Activated CD4-positive, alpha-beta memory T cell treated with anti-CD3 and anti-CD28 coated beads for 36 hours (primary cell): ENCODE measurements around the gene ITIH3. TPM values are rescaled to one million over a fixed set of nuclear protein-coding genes. Genes with fewer than 3 reads are reported as not detected.

ENCODE experiments used
- CTCF ChIA-PET: fragments of 350-600 bp; sonication (Branson Sonifier 250); formaldehyde crosslinking; loops from one replicate; lab custom pipeline; 2021; ENCODE audit warnings: antibody characterized with exemption, inconsistent platforms; lab: Charles Lee
- POLR2A ChIA-PET: fragments of 350-600 bp; sonication (Branson Sonifier 250); formaldehyde crosslinking; loops from one replicate; lab custom pipeline; 2021; ENCODE audit warnings: antibody characterized with exemption; lab: Charles Lee
- DNase-seq: peaks from one replicate; pipeline ENCODE4 v3.0.0-alpha.2; 2020
- H3K27ac Mint-ChIP-seq: one replicate; pipeline ENCODE4 v1.8.0; 2021; ENCODE audit warnings: mixed read lengths
- H3K27me3 Mint-ChIP-seq: one replicate; pipeline ENCODE4 v1.8.0; 2021; ENCODE audit warnings: mixed read lengths
- H3K36me3 Mint-ChIP-seq: one replicate; pipeline ENCODE4 v1.8.0; 2021; ENCODE audit warnings: mixed read lengths
- H3K4me1 Mint-ChIP-seq: one replicate; pipeline ENCODE4 v1.8.0; 2021; ENCODE audit warnings: low read depth, mixed read lengths
- H3K4me3 Mint-ChIP-seq: one replicate; pipeline ENCODE4 v1.8.0; 2021; ENCODE audit warnings: mild to moderate bottlenecking, mixed read lengths
- H3K9me3 Mint-ChIP-seq: one replicate; pipeline ENCODE4 v1.8.0; 2021; ENCODE audit warnings: mixed read lengths
- intact Hi-C: fragments of 100-400 bp; cut with micrococcal nuclease; formaldehyde crosslinking; loops from one replicate; pipeline ENCODE4 v1.15.1; 2023
- total RNA-seq, 2 experiments: library from RNA; stranded (reverse); gene quantifications; one replicate each; pipeline ENCODE4 v1.2.3, GENCODE V29; 2021

The ITIH3 gene
- total RNA-seq, 2 experiments from 2014 or later = not detected

GRCh38 chr3:52790741-52791140 is 3.9 kb upstream of the ITIH3 start:
- intact Hi-C loops = no loop called here
- CTCF ChIA-PET = interaction anchor here (1.0 kb wide), 1 partner anchor 8 kb away, joined by 4 read pairs; no protein-coding TSS in a partner anchor

GRCh38 chr3:52791366-52791765 is 3.2 kb upstream of the ITIH3 start:
- H3K4me1 Mint-ChIP-seq = no peaks in the 10 kb centered on the region
- POLR2A ChIA-PET = interaction anchor here (0.6 kb wide), 1 partner anchor 27 kb away, joined by 3 read pairs; no protein-coding TSS in a partner anchor
- CTCF ChIA-PET = no interaction called here
- no peaks in the 10 kb centered on the region for H3K9me3 Mint-ChIP-seq
- H3K27ac Mint-ChIP-seq = no peak overlapping the region
- no peak overlapping the region for H3K4me3 Mint-ChIP-seq
- H3K36me3 Mint-ChIP-seq = no peaks in the 10 kb centered on the region
- intact Hi-C loops = no loop called here
- DNase-seq = no peak
- H3K27me3 Mint-ChIP-seq = no peaks in the 10 kb centered on the region

More at GRCh38 chr3:52790741-52791140, 3.9 kb upstream of the ITIH3 start:
- POLR2A ChIA-PET = no interaction called here
- Mint-ChIP-seq H3K4me3 (no peak overlapping the region), H3K9me3 (no peaks in the 10 kb centered on the region), H3K4me1 (no peaks in the 10 kb centered on the region), H3K36me3 (no peaks in the 10 kb centered on the region), H3K27ac (no peak overlapping the region), H3K27me3 (no peaks in the 10 kb centered on the region)
- DNase-seq = no peak

- ChIA-PET POLR2A (interaction anchor here (0.6 to 0.7 kb wide), 2 partner anchors 28 to 46 kb away, joined by 3 read pairs; no protein-coding TSS in a partner anchor), CTCF (no interaction called here)
- Mint-ChIP-seq H3K4me1 (no peaks in the 10 kb centered on the region), H3K4me3 (no peak overlapping the region), H3K9me3 (no peaks in the 10 kb centered on the region), H3K27me3 (no peaks in the 10 kb centered on the region), H3K27ac (no peak overlapping the region), H3K36me3 (no peaks in the 10 kb centered on the region)
- DNase-seq = no peak
- intact Hi-C loops = no loop called here
These were observed 2.7 kb upstream of the ITIH3 start for GRCh38 chr3:52791928-52792327.

- Mint-ChIP-seq H3K36me3 (no peaks in the 10 kb centered on the region), H3K27ac (no peak overlapping the region), H3K9me3 (no peaks in the 10 kb centered on the region), H3K27me3 (no peaks in the 10 kb centered on the region), H3K4me1 (no peaks in the 10 kb centered on the region), H3K4me3 (no peak overlapping the region)
- intact Hi-C loops = no loop called here
- CTCF ChIA-PET = no interaction called here
- no peak for DNase-seq
- POLR2A ChIA-PET = interaction anchor here (0.7 kb wide), 1 partner anchor 46 kb away, joined by 3 read pairs; no protein-coding TSS in a partner anchor
These were observed 2.2 kb upstream of the ITIH3 start for GRCh38 chr3:52792413-52792812.

- Mint-ChIP-seq H3K4me3 (no peak overlapping the region), H3K36me3 (no peaks in the 10 kb centered on the region), H3K27ac (no peak overlapping the region), H3K4me1 (no peaks in the 10 kb centered on the region), H3K9me3 (no peaks in the 10 kb centered on the region), H3K27me3 (no peaks in the 10 kb centered on the region)
- DNase-seq = no peak
- CTCF ChIA-PET = no interaction called here
- intact Hi-C loops = no loop called here
- POLR2A ChIA-PET = no interaction called here
These were observed 1.5 kb upstream of the ITIH3 start for GRCh38 chr3:52792961-52793695.

GRCh38 chr3:52793702-52794611 is 639 bp upstream of the ITIH3 start:
- H3K27me3 Mint-ChIP-seq = no peaks in the 10 kb centered on the region
- intact Hi-C loops = no loop called here
- no peak for DNase-seq
- H3K27ac Mint-ChIP-seq = no peak overlapping the region
- no peaks in the 10 kb centered on the region for H3K36me3 Mint-ChIP-seq
- CTCF ChIA-PET = no interaction called here
- H3K4me1 Mint-ChIP-seq = no peaks in the 10 kb centered on the region
- POLR2A ChIA-PET = no interaction called here
- H3K4me3 Mint-ChIP-seq = no peak overlapping the region
- H3K9me3 Mint-ChIP-seq = no peaks in the 10 kb centered on the region

- no peaks in the 10 kb centered on the region for H3K36me3 Mint-ChIP-seq
- ChIA-PET CTCF (no interaction called here), POLR2A (no interaction called here)
- intact Hi-C loops = no loop called here
- no peak for DNase-seq
- H3K4me3 Mint-ChIP-seq = no peak overlapping the region
- no peaks in the 10 kb centered on the region for H3K4me1 Mint-ChIP-seq
- H3K27ac Mint-ChIP-seq = no peak overlapping the region
- no peaks in the 10 kb centered on the region for H3K9me3 Mint-ChIP-seq
- no peaks in the 10 kb centered on the region for H3K27me3 Mint-ChIP-seq
These were observed 803 bp downstream of the ITIH3 start for GRCh38 chr3:52795298-52795900.

GRCh38 chr3:52796411-52796810 is 1.8 kb downstream of the ITIH3 start:
- no peak for DNase-seq
- CTCF ChIA-PET = no interaction called here
- Mint-ChIP-seq H3K9me3 (no peaks in the 10 kb centered on the region), H3K27me3 (no peaks in the 10 kb centered on the region), H3K4me3 (no peak overlapping the region), H3K27ac (no peak overlapping the region), H3K36me3 (no peaks in the 10 kb centered on the region), H3K4me1 (no peaks in the 10 kb centered on the region)
- POLR2A ChIA-PET = no interaction called here
- intact Hi-C loops = no loop called here

GRCh38 chr3:52798376-52798977 is 3.9 kb downstream of the ITIH3 start:
- intact Hi-C loops = no loop called here
- no peaks in the 10 kb centered on the region for H3K9me3 Mint-ChIP-seq
- no peaks in the 10 kb centered on the region for H3K4me1 Mint-ChIP-seq
- H3K36me3 Mint-ChIP-seq = no peaks in the 10 kb centered on the region
- no peaks in the 10 kb centered on the region for H3K27me3 Mint-ChIP-seq
- POLR2A ChIA-PET = no interaction called here
- no peak overlapping the region for H3K4me3 Mint-ChIP-seq
- CTCF ChIA-PET = interaction anchor here (0.7 to 2.1 kb wide), 10 partner anchors 8 to 74 kb away, joined by 3 to 13 read pairs (median 4); partner anchors contain the start of gene NEK4
- H3K27ac Mint-ChIP-seq = no peak overlapping the region
- no peak for DNase-seq

- H3K9me3 Mint-ChIP-seq = no peaks in the 10 kb centered on the region
- H3K27ac Mint-ChIP-seq = no peak overlapping the region
- H3K4me1 Mint-ChIP-seq = no peaks in the 10 kb centered on the region
- H3K4me3 Mint-ChIP-seq = no peak overlapping the region
- intact Hi-C loops = no loop called here
- DNase-seq = peak; percentile 41
- H3K27me3 Mint-ChIP-seq = no peaks in the 10 kb centered on the region
- H3K36me3 Mint-ChIP-seq = no peaks in the 10 kb centered on the region
- ChIA-PET CTCF (interaction anchor here (0.7 to 2.1 kb wide), 8 partner anchors 9 to 74 kb away, joined by 3 to 13 read pairs (median 4); partner anchors contain the start of gene NEK4), POLR2A (no interaction called here)
These were observed 4.4 kb downstream of the ITIH3 start for GRCh38 chr3:52798978-52799476.

- no peaks in the 10 kb centered on the region for H3K27me3 Mint-ChIP-seq
- CTCF ChIA-PET = interaction anchor here (2.1 kb wide), 1 partner anchor 57 kb away, joined by 6 read pairs; no protein-coding TSS in a partner anchor
- no peak overlapping the region for H3K27ac Mint-ChIP-seq
- H3K4me3 Mint-ChIP-seq = no peak overlapping the region
- no peaks in the 10 kb centered on the region for H3K9me3 Mint-ChIP-seq
- POLR2A ChIA-PET = no interaction called here
- H3K36me3 Mint-ChIP-seq = no peaks in the 10 kb centered on the region
- no peak for DNase-seq
- no peaks in the 10 kb centered on the region for H3K4me1 Mint-ChIP-seq
- intact Hi-C loops = no loop called here
These were observed 5.5 kb downstream of the ITIH3 start for GRCh38 chr3:52800079-52800478.
